Activated CD8-positive, alpha-beta memory T cell treated with anti-CD3 and anti-CD28 coated beads, Interleukin-2, amount 10 ng/mL, durations not matched to agents 7 days and 5 days (primary cell): ENCODE measurements around the gene ZNF273. TPM values are rescaled to one million over a fixed set of nuclear protein-coding genes. Genes with fewer than 3 reads are reported as not detected.
"Not testable (repeated sequence)": the region's sequence is repeated elsewhere in the genome, so short reads cannot be mapped to it uniquely, and the experiment has no call there.

Experiments used
- ATAC-seq: fragments of 150-1000 bp; cut with Tn5 transposase; one replicate; pipeline ENCODE4 v1.10.0; 2021; ENCODE audit warnings: moderate library complexity
- CTCF ChIA-PET: fragments of 350-600 bp; sonication (Branson Sonifier 250); formaldehyde crosslinking; loops from one replicate; lab custom pipeline; 2021; ENCODE audit warnings: antibody characterized with exemption; lab: Charles Lee
- DNase-seq: peaks from one replicate; pipeline ENCODE4 v3.0.0-alpha.2; 2020
- H3K27ac Mint-ChIP-seq: one replicate; pipeline ENCODE4 v1.8.0; 2021; ENCODE audit warnings: mild to moderate bottlenecking, mixed read lengths
- H3K27me3 Mint-ChIP-seq: one replicate; pipeline ENCODE4 v1.8.0; 2021; ENCODE audit warnings: mixed read lengths
- H3K36me3 Mint-ChIP-seq: one replicate; pipeline ENCODE4 v1.8.0; 2021; ENCODE audit warnings: mild to moderate bottlenecking, mixed read lengths
- H3K4me1 Mint-ChIP-seq: one replicate; pipeline ENCODE4 v1.8.0; 2021; ENCODE audit warnings: mixed read lengths
- H3K4me3 Mint-ChIP-seq: one replicate; pipeline ENCODE4 v1.8.0; 2021; ENCODE audit warnings: mild to moderate bottlenecking, moderate library complexity, mixed read lengths
- H3K9me3 Mint-ChIP-seq: one replicate; pipeline ENCODE4 v1.8.0; 2022; ENCODE audit warnings: low read depth, mixed read lengths
- total RNA-seq, 2 experiments: library from RNA; stranded (reverse); gene quantifications; one replicate each; pipeline ENCODE4 v1.2.3, GENCODE V29; 2021

Gene ZNF273
- total RNA-seq, 2 experiments from 2014 or later, result 8.4 to 13.6 TPM

DNA sequence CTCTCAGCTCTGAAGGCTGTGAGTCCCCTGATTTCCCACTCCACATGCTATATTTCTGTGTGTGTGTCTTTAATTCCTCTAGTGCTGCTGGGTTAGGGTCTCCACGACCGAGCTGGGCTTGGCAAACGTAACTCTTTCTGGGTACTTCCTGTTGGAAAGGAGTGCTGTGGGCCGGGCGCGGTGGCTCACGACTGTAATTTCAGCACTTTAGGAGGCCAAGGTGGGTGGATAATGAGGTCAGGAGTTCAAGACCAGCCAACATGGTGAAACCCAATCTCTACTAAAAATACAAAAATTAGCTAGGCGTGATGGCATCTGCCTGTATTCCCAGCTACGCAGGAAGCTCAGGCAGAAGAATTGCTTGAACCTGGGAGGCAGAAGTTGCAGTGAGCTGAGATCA lies 47.6 kb downstream of the ZNF273 start:
- CTCF ChIA-PET, result interaction anchor here (1.2 to 3.1 kb wide), 4 partner anchors 12 to 357 kb away, joined by 3 to 15 read pairs (median 8); partner anchors contain the start of gene ERV3-1
- H3K36me3 Mint-ChIP-seq, H3K4me3 Mint-ChIP-seq, DNase-seq, H3K9me3 Mint-ChIP-seq, H3K4me1 Mint-ChIP-seq, ATAC-seq, H3K27ac Mint-ChIP-seq: not testable (repeated sequence)
- H3K27me3 Mint-ChIP-seq, result peaks cover 33% of the 10 kb centered on the region

DNA sequence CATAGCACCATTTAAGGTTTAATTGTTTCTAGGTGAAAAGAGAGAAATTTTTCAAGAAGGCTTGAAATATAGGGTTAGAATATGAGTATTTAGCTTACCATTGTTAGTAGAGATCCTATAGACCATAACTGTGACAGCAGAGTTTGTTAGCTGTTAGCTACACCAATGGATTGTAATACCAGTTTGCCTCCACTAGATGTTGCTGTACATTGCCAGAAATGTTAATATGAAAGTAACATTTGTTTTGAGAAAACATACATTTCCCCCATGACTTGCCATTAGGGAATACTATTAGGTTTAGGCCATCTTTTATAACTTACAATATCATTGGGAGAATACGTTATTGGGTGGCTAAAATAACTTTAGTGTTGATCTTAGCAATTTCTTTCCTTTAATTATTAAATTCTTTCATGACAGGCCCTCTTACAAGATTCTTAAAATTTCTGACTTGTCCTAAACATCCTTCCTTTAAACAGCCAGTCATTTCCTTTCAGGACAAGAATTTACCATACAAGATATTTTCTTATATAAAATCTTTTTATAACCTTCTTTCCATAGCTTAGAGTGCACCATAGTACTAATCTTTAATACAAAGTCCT lies 48.3 kb downstream of the ZNF273 start:
- ATAC-seq (no peak), DNase-seq (no peak)
- Mint-ChIP-seq H3K27me3 (peaks cover 27% of the 10 kb centered on the region), H3K36me3 (no peaks in the 10 kb centered on the region), H3K4me3 (no peak overlapping the region), H3K9me3 (no peaks in the 10 kb centered on the region), H3K27ac (no peak overlapping the region), H3K4me1 (no peaks in the 10 kb centered on the region)
- CTCF ChIA-PET, result interaction anchor here (1.1 to 3.1 kb wide), 5 partner anchors 13 to 356 kb away, joined by 3 to 15 read pairs (median 6); partner anchors contain the start of gene ERV3-1

DNA sequence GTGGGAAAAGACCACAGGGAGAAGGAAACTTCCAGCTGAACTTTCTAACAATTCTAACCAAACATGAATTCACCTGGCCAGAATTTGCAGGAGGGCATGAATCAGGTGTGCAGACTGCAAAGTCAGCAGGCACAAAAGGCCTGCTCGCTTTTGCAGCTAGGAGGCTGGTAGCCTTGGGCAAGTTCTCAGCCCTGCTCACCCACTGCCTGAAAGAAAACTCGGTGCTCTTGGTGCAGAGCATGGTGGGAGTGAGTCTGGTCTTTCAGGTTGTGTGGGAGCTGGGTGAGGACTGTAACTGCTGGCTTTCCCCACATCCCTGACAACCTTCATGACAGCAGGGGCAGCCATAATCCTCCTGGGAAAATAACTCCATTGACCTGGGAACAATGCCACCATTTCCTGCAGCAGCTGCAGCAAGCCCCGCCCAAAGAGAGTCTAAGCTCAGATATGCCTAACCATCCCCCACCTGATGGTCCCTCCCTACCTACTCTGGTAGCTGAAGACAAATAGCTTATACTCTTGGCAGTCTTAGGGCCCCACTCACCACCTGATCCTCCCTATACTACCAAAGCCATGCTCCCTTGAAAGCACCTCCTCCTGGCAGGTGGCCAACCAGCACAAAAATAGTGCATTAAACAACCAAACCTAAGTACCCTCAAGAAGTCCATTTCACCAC lies 56.1 kb downstream of the ZNF273 start:
- H3K4me1 Mint-ChIP-seq, result no peaks in the 10 kb centered on the region
- no peak overlapping the region for H3K27ac Mint-ChIP-seq
- H3K4me3 Mint-ChIP-seq, result no peak overlapping the region
- ATAC-seq (no peak), DNase-seq (no peak)
- CTCF ChIA-PET, result no interaction called here
- peaks cover 3% of the 10 kb centered on the region for H3K9me3 Mint-ChIP-seq
- no peaks in the 10 kb centered on the region for H3K36me3 Mint-ChIP-seq
- H3K27me3 Mint-ChIP-seq, result peaks cover 6% of the 10 kb centered on the region

DNA sequence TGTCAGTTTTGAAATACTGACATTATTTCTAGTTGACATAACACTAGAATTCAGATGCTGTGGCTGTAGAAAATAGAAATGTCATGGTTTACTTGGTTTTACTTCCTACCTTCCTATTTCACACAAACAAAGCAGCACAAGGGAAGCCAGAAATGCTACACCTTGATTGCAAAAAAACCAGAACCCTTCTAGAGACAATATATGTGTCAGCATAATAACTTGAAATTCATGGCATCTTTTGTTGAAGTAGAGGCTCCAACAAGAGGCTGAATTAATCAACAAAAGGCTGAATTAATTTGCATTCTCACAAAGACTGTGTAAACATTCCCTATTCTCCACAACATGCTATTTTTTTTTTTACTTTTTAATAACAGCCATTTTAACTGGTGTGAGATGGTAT lies 62.5 kb downstream of the ZNF273 start:
- Mint-ChIP-seq H3K9me3 (peaks cover 10% of the 10 kb centered on the region), H3K27ac (no peak overlapping the region)
- CTCF ChIA-PET, result no interaction called here

DNA sequence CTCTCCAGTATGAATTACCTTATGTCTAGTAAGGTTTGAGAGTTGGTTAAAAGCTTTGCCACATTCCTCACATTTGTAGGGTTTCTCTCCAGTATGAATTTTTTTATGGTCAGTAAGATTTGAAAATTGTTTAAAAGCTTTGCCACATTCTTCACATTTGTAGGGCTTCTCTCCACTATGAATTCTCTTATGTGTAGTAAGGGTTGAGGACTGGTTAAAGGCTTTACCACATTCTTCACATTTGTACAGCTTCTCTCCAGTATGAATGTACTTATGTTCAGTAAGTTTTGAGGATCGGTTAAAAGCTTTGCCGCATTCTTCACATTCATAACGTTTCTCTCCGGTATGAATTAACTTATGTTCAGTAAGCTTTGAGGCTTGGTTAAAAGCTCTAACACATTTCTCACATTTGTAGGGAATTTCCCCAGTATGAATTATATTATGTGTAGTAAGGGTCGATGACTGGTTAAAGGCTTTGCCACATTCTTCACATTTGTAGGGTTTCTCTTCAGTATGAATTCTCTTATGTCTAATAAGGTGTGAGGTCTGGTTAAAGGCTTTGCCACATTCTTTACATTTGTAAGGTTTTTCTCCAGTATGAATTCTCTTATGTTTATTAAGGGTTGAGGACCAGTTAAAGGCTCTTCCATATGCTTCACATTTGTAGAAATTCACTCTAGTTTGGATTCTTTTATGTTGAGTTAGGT lies 75.6 kb downstream of the ZNF273 start:
- H3K27me3 Mint-ChIP-seq, result no peaks in the 10 kb centered on the region
- peaks cover 41% of the 10 kb centered on the region for H3K9me3 Mint-ChIP-seq
- H3K4me1 Mint-ChIP-seq, result no peaks in the 10 kb centered on the region
- no peak overlapping the region for H3K27ac Mint-ChIP-seq
- H3K4me3 Mint-ChIP-seq, result no peak overlapping the region
- CTCF ChIA-PET, result no interaction called here
- ATAC-seq (no peak), DNase-seq (no peak)
- peaks cover 54% of the 10 kb centered on the region for H3K36me3 Mint-ChIP-seq

More for the DNA sequence above, 62.5 kb downstream of the ZNF273 start:
- DNase-seq (no peak), ATAC-seq (no peak)
- Mint-ChIP-seq H3K27me3 (peaks cover 2% of the 10 kb centered on the region), H3K4me1 (no peaks in the 10 kb centered on the region), H3K36me3 (no peaks in the 10 kb centered on the region), H3K4me3 (no peak overlapping the region)

Other genes with a start within 250 kb of the ZNF273 start
- 10 to 100 TPM; 17.8 to 25.6 TPM for gene ZNF107, start 237.1 kb upstream of the ZNF273 start, total RNA-seq
- 10 to 100 TPM in 1 of 2 experiments, 1 to 10 TPM in 1; 6.9 to 11.0 TPM for gene ZNF138, start 108.8 kb upstream of the ZNF273 start, total RNA-seq
- gene ZNF117, start 87.8 kb downstream of the ZNF273 start, total RNA-seq, result 1 to 10 TPM; 3.6 to 4.9 TPM
- gene ERV3-1, start 103.4 kb downstream of the ZNF273 start, total RNA-seq, result 10 to 100 TPM in 1 of 2 experiments, 1 to 10 TPM in 1; 9.5 to 15.1 TPM